Activated CD4-positive, alpha-beta T cell treated with anti-CD3 and anti-CD28 coated beads, Interleukin-2, amount 10 ng/mL, durations not matched to agents 24 days and 14 days (primary cell): Measurements from ENCODE around the gene ERICH6. TPM values are rescaled to one million over a fixed set of nuclear protein-coding genes. Genes with fewer than 3 reads are reported as not detected.

Experiments
- DNase-seq: peaks from one replicate; pipeline ENCODE4 v3.0.0; 2022
- H3K27ac Mint-ChIP-seq: one replicate; pipeline ENCODE4 v1.8.0; 2022; ENCODE audit warnings: mild to moderate bottlenecking, mixed read lengths
- H3K27me3 Mint-ChIP-seq: one replicate; pipeline ENCODE4 v1.8.0; 2022; ENCODE audit warnings: mixed read lengths
- H3K36me3 Mint-ChIP-seq: one replicate; pipeline ENCODE4 v1.8.0; 2022; ENCODE audit warnings: low read depth, mild to moderate bottlenecking, mixed read lengths
- H3K4me1 Mint-ChIP-seq: one replicate; pipeline ENCODE4 v1.8.0; 2021; ENCODE audit warnings: mixed read lengths
- H3K4me3 Mint-ChIP-seq: one replicate; pipeline ENCODE4 v1.8.0; 2022; ENCODE audit warnings: mild to moderate bottlenecking, moderate library complexity, mixed read lengths
- H3K9me3 Mint-ChIP-seq: one replicate; pipeline ENCODE4 v1.8.0; 2021; ENCODE audit warnings: mixed read lengths
- intact Hi-C: fragments of 100-400 bp; cut with micrococcal nuclease; formaldehyde crosslinking; loops from one replicate; pipeline ENCODE4 v1.15.1; 2023
- total RNA-seq: library from RNA; stranded (reverse); gene quantifications from 2 replicates; pipeline ENCODE4 v1.2.3, GENCODE V29; 2022

Gene ERICH6
- total RNA-seq, 1 donor from 2014 or later, result not detected

DNA sequence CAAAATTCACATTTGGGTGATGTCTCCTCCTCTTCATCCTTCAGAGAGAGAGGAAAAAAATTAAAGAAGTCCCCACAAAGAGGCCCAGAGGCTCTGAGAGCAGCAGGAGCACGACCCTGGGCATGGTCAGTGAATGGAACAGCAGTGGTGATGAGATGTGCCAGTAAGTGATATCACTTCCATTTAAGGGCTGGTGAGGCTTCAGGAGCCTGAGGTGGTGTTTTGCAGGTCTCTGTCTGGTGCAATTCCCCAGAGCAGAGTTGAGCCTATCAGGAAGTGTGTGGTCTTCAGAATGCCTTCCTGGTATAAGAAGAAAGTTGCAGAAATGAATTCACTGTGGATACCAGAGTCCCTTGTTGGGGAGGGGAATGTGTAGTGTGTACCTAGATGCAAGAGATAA is 21.4 kb downstream of the ERICH6 start:
- no peak overlapping the region for H3K27ac Mint-ChIP-seq
- H3K27me3 Mint-ChIP-seq, result peaks cover 4% of the 10 kb centered on the region
- no peak overlapping the region for H3K4me3 Mint-ChIP-seq
- no peaks in the 10 kb centered on the region for H3K36me3 Mint-ChIP-seq
- intact Hi-C loops, result loop anchor here (5.0 kb wide), 2 partner anchors 45 to 80 kb away; partner anchors contain the start of gene SIAH2
- H3K9me3 Mint-ChIP-seq, result peaks cover 7% of the 10 kb centered on the region
- peaks cover 20% of the 10 kb centered on the region for H3K4me1 Mint-ChIP-seq
- DNase-seq, result no peak

DNA sequence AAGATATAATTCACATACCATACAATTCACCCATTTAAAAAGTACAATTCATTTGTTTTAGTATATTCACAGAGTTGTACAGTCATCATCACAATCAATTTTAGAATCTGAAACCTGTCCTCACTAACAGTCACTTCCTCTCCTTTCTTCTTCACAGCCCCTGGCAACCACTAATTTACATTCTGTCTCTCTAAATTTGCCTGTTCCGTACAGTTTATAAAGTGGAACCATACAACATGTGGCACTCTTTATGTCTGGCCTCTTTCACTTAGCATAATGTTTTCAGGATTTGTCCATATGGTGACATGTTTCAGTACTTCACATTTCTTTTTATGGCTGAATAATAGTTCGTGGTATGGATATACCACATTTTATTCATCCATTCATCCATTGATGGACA is 22.7 kb downstream of the ERICH6 start:
- Mint-ChIP-seq H3K36me3 (no peaks in the 10 kb centered on the region), H3K27ac (peak overlapping the region; percentile 25), H3K9me3 (peaks cover 11% of the 10 kb centered on the region), H3K4me1 (peaks cover 20% of the 10 kb centered on the region), H3K4me3 (peak overlapping the region; percentile 18), H3K27me3 (peaks cover 4% of the 10 kb centered on the region)
- intact Hi-C loops, result loop anchor here (1.0 to 5.0 kb wide), 5 partner anchors 22 to 98 kb away; partner anchors contain the start of genes ERICH6, SELENOT and SIAH2
- DNase-seq, result peak; percentile 68

DNA sequence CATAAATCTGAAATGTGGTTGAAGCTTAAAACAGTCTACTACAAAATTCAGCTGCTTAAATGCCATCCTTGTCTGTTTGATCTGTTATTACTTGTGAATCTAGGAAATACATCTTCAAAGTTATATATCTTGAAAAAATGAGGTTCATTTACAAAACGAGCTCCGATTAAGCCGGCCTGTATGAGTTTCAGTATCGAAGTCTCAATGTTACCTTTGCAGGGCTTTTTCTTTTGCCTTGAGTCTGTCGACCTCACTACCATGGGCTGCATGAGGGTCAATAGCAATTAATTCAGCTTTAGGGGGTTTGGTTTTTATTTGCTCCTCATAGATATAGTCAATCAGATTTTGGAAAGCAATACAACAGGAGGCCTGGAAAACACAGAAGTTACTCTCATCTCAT is 23.2 kb downstream of the ERICH6 start:
- peak overlapping the region; percentile 10 for H3K4me3 Mint-ChIP-seq
- H3K36me3 Mint-ChIP-seq, result peaks cover 2% of the 10 kb centered on the region
- DNase-seq, result no peak
- H3K9me3 Mint-ChIP-seq, result peaks cover 16% of the 10 kb centered on the region
- peak overlapping the region; percentile 18 for H3K27ac Mint-ChIP-seq
- H3K4me1 Mint-ChIP-seq, result peaks cover 25% of the 10 kb centered on the region
- H3K27me3 Mint-ChIP-seq, result peaks cover 6% of the 10 kb centered on the region
- intact Hi-C loops, result loop anchor here (5.0 kb wide), 2 partner anchors 43 to 82 kb away; partner anchors contain the start of gene SIAH2

DNA sequence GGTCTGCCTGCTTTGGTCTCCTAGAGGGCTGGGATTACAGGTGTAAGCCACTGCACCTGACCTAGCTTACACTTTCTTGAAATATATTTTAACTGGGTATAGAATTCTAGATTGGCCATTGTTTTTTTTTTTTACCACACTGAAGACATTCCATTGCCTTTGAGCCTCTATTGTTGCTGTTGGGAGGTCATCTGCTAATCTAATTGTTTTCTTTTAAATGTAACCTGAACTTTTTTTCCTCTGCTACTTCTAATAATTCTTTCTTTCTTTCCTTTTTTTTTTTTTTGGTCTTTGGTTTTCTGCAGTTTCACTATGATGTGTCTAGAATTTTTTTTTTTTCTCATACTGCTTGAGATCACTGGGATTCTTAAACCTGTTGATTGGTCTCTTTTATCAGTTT is 28.1 kb downstream of the ERICH6 start:
- no peak overlapping the region for H3K4me3 Mint-ChIP-seq
- peaks cover 2% of the 10 kb centered on the region for H3K36me3 Mint-ChIP-seq
- H3K4me1 Mint-ChIP-seq, result peaks cover 8% of the 10 kb centered on the region
- peaks cover 17% of the 10 kb centered on the region for H3K27me3 Mint-ChIP-seq
- no peak for DNase-seq
- peaks cover 16% of the 10 kb centered on the region for H3K9me3 Mint-ChIP-seq
- intact Hi-C loops, result no loop called here
- no peak overlapping the region for H3K27ac Mint-ChIP-seq

DNA sequence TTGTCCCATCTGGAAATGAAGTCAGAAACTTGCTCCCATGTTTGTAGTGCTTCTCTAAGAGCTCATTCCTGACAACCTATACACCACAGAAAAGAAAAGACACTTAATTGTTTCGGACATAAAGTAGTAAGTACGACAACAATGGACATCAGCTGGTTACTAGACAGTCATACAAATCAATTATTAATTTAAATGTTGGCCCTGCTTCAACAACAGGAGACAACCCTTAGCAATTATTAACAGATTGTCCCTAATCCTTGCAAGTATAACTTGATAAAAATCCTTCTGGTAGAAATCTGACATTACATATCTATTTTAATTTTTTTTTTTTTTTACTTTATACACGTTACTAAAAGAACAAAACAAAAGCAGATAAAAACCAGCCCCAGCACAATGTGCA is 29.8 kb downstream of the ERICH6 start:
- Mint-ChIP-seq H3K4me1 (peaks cover 5% of the 10 kb centered on the region), H3K9me3 (peaks cover 16% of the 10 kb centered on the region), H3K4me3 (no peak overlapping the region), H3K27ac (no peak overlapping the region), H3K36me3 (peaks cover 2% of the 10 kb centered on the region), H3K27me3 (peaks cover 26% of the 10 kb centered on the region)
- DNase-seq, result no peak
- intact Hi-C loops, result no loop called here

DNA sequence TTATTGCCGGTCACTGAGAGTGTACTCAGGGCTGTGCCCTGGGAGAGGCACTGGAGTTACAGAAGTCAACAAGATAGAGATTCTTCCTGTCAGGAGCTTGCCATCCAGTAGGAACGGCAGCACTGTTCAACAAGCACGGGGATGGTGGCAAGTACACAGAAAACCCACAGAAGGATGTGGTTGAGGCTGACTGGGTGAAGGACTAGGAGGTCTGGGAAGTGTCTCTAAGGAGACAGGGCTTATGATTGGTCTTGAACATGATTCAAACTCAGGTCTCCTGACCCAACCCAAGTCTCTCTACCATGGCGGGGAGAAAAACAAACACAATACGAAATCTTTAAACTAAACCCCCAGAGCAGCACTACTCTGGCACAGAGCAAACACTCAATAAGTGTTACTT is 37.6 kb downstream of the ERICH6 start:
- Mint-ChIP-seq H3K4me1 (peaks cover 16% of the 10 kb centered on the region), H3K36me3 (no peaks in the 10 kb centered on the region), H3K9me3 (peaks cover 4% of the 10 kb centered on the region), H3K4me3 (peak overlapping the region; percentile 39), H3K27me3 (peaks cover 34% of the 10 kb centered on the region), H3K27ac (no peak overlapping the region)
- intact Hi-C loops, result no loop called here
- peak; percentile 70 for DNase-seq

DNA sequence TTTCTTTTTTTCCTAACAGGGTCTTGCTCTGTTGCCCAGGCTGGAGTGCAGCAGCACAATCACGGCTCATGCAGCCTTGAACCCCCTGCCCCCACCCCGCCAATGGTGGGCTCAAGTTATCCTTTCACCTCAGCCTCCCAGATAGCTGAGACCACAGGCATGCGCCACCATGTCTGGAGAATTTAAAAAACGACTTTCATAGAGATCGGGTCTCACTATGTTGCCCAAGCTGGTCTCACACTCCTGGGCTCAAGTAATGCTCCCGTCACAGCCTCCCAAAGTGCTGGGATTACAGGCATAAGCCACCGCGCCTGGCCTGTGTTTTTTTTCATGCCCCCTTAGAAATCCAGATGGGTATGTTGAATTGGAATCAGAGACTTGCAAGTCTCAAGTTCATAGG is 40.3 kb downstream of the ERICH6 start:
- intact Hi-C loops, result no loop called here
- Mint-ChIP-seq H3K9me3 (peaks cover 4% of the 10 kb centered on the region), H3K27me3 (peaks cover 20% of the 10 kb centered on the region), H3K4me3 (no peak overlapping the region), H3K36me3 (no peaks in the 10 kb centered on the region), H3K4me1 (peaks cover 16% of the 10 kb centered on the region), H3K27ac (no peak overlapping the region)
- DNase-seq, result no peak

DNA sequence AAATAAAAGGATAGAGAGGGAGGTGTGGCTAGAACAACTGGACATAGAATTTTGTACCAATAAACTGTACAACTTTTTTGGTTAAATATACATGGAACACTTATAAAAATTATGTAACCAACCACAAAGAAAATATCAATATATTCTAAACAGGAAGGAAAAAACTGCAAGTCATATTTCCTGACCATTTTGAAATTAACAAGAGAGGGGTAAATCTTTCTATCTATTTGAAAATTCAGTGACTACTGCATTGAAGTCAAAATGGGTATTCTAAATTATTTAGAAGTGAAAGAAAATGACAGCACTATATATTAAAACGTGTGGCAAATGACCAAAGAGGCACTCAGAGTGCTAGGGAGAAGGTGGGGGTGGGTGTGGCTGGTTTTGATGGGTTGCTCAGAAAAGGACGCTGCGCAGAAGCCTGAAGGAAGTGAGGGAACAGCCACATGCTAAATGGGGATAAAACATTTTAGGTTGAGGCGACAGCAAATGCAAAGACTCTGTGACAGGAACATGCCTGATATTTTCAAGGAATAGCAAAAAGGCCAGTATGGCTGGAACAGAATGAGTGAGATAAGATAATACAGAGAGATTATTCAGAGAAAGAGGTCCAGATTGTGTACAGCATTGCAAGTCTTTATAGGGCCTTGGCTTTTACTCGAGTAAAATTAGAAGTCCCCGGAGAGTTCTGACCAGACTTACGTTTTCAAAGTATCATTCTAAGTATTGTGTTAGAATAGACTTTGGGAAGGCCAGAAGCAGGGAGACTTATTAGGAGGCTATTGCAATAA is 41.1 kb downstream of the ERICH6 start:
- no peaks in the 10 kb centered on the region for H3K9me3 Mint-ChIP-seq
- intact Hi-C loops, result no loop called here

DNA sequence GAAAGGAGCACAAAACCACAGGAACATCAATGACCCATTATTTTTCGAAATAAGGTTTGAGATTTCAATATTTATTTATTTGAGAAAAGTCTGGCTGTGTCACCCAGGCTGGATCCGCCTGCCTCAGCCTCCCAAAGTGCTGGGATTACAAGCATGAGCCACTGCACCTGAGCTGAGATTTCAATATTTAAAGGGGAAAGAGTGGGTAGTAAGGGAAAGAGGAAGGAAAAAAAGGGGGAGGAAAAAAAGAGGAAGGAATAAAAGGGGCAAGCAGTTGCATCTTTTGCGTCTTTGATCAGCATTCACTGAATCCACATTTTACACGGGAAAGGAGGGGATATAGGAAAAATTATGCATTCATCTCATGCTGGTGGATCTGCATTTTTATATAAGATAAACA is 47.4 kb downstream of the ERICH6 start:
- no peak for DNase-seq
- Mint-ChIP-seq H3K36me3 (no peaks in the 10 kb centered on the region), H3K27ac (no peak overlapping the region), H3K4me1 (no peaks in the 10 kb centered on the region), H3K27me3 (peaks cover 18% of the 10 kb centered on the region), H3K9me3 (no peaks in the 10 kb centered on the region), H3K4me3 (no peak overlapping the region)
- intact Hi-C loops, result no loop called here

More for the DNA sequence above, 41.1 kb downstream of the ERICH6 start:
- H3K36me3 Mint-ChIP-seq, result no peaks in the 10 kb centered on the region
- H3K4me1 Mint-ChIP-seq, result peaks cover 16% of the 10 kb centered on the region
- H3K27me3 Mint-ChIP-seq, result peaks cover 14% of the 10 kb centered on the region
- DNase-seq, result no peak
- no peak overlapping the region for H3K27ac Mint-ChIP-seq
- no peak overlapping the region for H3K4me3 Mint-ChIP-seq

DNA sequence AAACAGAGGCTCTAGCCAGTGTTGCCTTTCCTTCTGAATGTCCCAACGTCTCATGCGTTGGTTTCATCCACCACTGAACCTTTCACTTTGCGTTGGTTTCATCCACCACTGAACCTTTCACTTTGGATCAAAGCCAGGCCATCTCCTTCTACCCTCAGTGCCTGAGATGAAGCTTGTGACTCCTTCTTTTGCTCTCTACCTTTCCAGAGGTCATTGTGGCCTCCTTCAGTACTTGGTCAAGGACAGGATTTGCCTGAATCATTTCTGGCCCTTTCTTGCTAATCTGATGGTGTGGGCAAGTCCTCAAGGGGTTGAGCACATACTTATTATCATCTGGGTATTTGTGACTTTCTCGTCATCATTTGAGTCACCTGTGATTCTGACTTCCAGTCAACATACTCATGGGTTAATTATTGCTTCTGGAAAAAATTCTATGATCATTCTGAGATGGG is 50.6 kb downstream of the ERICH6 start:
- H3K36me3 Mint-ChIP-seq, result no peaks in the 10 kb centered on the region
- peaks cover 25% of the 10 kb centered on the region for H3K27me3 Mint-ChIP-seq
- intact Hi-C loops, result no loop called here
- DNase-seq, result no peak
- H3K4me1 Mint-ChIP-seq, result no peaks in the 10 kb centered on the region
- H3K4me3 Mint-ChIP-seq, result no peak overlapping the region
- no peak overlapping the region for H3K27ac Mint-ChIP-seq
- H3K9me3 Mint-ChIP-seq, result no peaks in the 10 kb centered on the region

DNA sequence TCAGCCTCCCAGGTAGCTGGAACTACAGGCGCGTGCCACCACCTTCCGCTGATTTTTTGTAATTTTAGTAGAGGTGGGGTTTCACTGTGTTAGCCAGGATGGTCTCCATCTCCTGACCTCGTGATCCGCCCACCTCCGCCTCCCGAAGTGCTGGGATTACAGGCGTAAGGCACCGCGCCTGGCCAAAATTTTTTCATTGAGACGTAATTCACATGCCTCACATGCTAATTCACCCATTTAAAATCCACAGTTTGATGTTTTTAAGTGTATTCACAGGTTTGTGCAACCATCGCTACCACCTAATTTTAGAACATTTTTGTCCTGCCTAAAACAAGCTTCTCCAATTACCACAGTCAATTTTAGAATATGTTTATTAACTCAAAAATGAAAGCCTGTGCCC is 63.5 kb downstream of the ERICH6 start:
- no peaks in the 10 kb centered on the region for H3K9me3 Mint-ChIP-seq
- peaks cover 15% of the 10 kb centered on the region for H3K27me3 Mint-ChIP-seq
- intact Hi-C loops, result no loop called here
- peaks cover 13% of the 10 kb centered on the region for H3K4me1 Mint-ChIP-seq
- no peak overlapping the region for H3K4me3 Mint-ChIP-seq
- DNase-seq, result no peak
- H3K36me3 Mint-ChIP-seq, result no peaks in the 10 kb centered on the region
- no peak overlapping the region for H3K27ac Mint-ChIP-seq

DNA sequence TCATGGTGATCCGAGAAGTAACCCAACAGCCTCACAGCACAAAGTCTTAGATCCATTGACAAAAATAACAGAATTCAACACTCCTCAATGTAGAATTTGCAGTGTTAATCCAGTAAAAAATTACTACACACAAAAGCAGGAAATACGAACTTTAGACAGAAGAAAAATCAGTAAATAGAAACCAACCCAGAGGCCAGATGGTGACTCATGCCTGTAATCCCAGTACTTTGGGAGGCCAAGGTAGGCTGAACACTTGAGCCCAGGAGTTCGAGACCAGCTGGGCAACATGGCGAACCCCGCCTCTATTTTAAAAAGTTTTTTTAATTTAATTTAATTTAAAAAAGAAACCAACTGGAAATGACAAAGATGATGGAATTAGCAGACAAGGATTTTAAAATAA is 64.5 kb downstream of the ERICH6 start:
- H3K4me1 Mint-ChIP-seq, result peaks cover 19% of the 10 kb centered on the region
- no peak for DNase-seq
- H3K27ac Mint-ChIP-seq, result no peak overlapping the region
- H3K36me3 Mint-ChIP-seq, result peaks cover under 1% of the 10 kb centered on the region
- peaks cover 15% of the 10 kb centered on the region for H3K27me3 Mint-ChIP-seq
- intact Hi-C loops, result loop anchor here (5.0 kb wide), 1 partner anchor 43 kb away; no protein-coding TSS in a partner anchor
- no peaks in the 10 kb centered on the region for H3K9me3 Mint-ChIP-seq
- H3K4me3 Mint-ChIP-seq, result no peak overlapping the region

DNA sequence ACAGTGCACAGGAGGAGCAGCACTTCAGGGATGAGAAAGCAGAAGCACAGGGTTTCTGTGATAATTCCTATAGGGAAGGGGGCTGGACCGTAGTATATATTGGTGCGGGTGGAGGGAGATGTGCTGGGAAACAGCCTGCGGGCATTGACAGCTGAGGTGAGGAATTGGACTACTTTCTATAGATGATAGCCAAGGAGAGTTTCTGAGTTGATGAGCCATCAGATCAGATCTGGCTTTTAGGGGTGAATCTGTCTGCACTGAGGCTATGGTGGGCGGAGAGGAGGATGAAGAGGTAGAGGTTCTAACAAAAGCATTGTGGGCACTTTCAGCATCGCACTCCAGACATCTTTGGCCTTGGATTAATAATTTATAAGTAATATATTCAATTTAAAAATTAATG is 67.5 kb downstream of the ERICH6 start:
- H3K9me3 Mint-ChIP-seq, result no peaks in the 10 kb centered on the region
- no peak overlapping the region for H3K27ac Mint-ChIP-seq
- H3K27me3 Mint-ChIP-seq, result peaks cover under 1% of the 10 kb centered on the region
- H3K36me3 Mint-ChIP-seq, result peaks cover 11% of the 10 kb centered on the region
- DNase-seq, result peak; percentile 51
- H3K4me1 Mint-ChIP-seq, result peaks cover 19% of the 10 kb centered on the region
- H3K4me3 Mint-ChIP-seq, result no peak overlapping the region
- intact Hi-C loops, result loop anchor here (5.0 kb wide), 1 partner anchor 46 kb away; no protein-coding TSS in a partner anchor

DNA sequence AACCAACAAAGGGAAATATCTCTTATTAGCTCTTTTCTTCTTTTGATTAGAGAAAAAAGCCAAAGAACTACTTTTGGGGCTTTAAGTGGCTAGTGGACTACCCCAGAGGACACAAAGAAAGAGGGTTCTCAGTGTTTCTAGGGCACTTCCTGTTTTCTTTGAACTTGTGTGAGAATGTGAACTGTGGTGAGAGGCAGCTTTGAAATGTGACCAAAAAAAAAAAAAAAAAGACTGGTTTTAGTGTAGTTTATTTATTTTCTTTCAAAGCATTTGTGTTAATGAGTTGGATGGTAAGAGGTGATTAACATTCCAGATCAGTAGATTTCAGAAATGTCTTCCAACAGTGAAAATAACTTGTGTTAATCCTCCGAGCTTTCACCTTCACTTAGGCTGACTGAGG is 68.2 kb downstream of the ERICH6 start:
- Mint-ChIP-seq H3K4me1 (peaks cover 19% of the 10 kb centered on the region), H3K36me3 (peaks cover 15% of the 10 kb centered on the region), H3K27ac (peak overlapping the region; percentile 11), H3K27me3 (no peaks in the 10 kb centered on the region), H3K4me3 (peak overlapping the region; percentile 11), H3K9me3 (no peaks in the 10 kb centered on the region)
- intact Hi-C loops, result loop anchor here (5.0 kb wide), 1 partner anchor 47 kb away; no protein-coding TSS in a partner anchor
- DNase-seq, result peak; percentile 60
